GM21717 (cell line): ENCODE results near the gene SPOUT1.
"Not testable (repeated sequence)": the region's sequence is repeated elsewhere in the genome, so short reads cannot be mapped to it uniquely, and the experiment has no call there.

ENCODE experiments used
- ATAC-seq: cut with Tn5 transposase; IDR thresholded peaks from one replicate; pipeline ENCODE4 v1.9.1; 2021; ENCODE audit warnings: mild to moderate bottlenecking, moderate library complexity; ENCODE audit not compliant: unreplicated experiment

Gene SPOUT1

GRCh38 chr9:128829477-128830251 lies at the start of gene SPOUT1:
Gene SPOUT1 (minus strand): TSS chr9:128829794. CDS start chr9:128829780, 14 bp downstream.
- peak; percentile 96 for ATAC-seq

- ATAC-seq: no peak
Measured at GRCh38 chr9:128877852-128878251, 48.3 kb upstream of the SPOUT1 start.

GRCh38 chr9:128870941-128871265 lies 41.3 kb upstream of the SPOUT1 start:
- not testable (repeated sequence) for ATAC-seq

- no peak for ATAC-seq
Measured at GRCh38 chr9:128870128-128870940, 40.7 kb upstream of the SPOUT1 start.

GRCh38 chr9:128863647-128864046 lies 34.1 kb upstream of the SPOUT1 start:
- ATAC-seq: no peak

- ATAC-seq: no peak
Measured at GRCh38 chr9:128862401-128862851, 32.8 kb upstream of the SPOUT1 start.

- no peak for ATAC-seq
Measured at GRCh38 chr9:128861501-128861900, 31.9 kb upstream of the SPOUT1 start.

- no peak for ATAC-seq
Measured at GRCh38 chr9:128860937-128861336, 31.3 kb upstream of the SPOUT1 start.

GRCh38 chr9:128858476-128858875 lies 28.9 kb upstream of the SPOUT1 start:
- ATAC-seq: not testable (repeated sequence)

- ATAC-seq: not testable (repeated sequence)
Measured at GRCh38 chr9:128854454-128854853, 24.9 kb upstream of the SPOUT1 start.

GRCh38 chr9:128852646-128853045 lies 23.1 kb upstream of the SPOUT1 start:
- ATAC-seq: not testable (repeated sequence)

GRCh38 chr9:128851779-128852600 lies 22.4 kb upstream of the SPOUT1 start:
- not testable (repeated sequence) for ATAC-seq

GRCh38 chr9:128851024-128851423 lies 21.4 kb upstream of the SPOUT1 start:
- ATAC-seq: not testable (repeated sequence)

GRCh38 chr9:128847803-128848202 lies 18.2 kb upstream of the SPOUT1 start:
- ATAC-seq: no peak

- no peak for ATAC-seq
Measured at GRCh38 chr9:128846680-128847030, 17.1 kb upstream of the SPOUT1 start.

GRCh38 chr9:128845186-128845931 lies 15.8 kb upstream of the SPOUT1 start:
- no peak for ATAC-seq

- not testable (repeated sequence) for ATAC-seq
Measured at GRCh38 chr9:128843171-128843570, 13.6 kb upstream of the SPOUT1 start.

GRCh38 chr9:128841694-128842492 lies 12.3 kb upstream of the SPOUT1 start:
- no peak for ATAC-seq

GRCh38 chr9:128840524-128840923 lies 10.9 kb upstream of the SPOUT1 start:
- no peak for ATAC-seq

- ATAC-seq: no peak
Measured at GRCh38 chr9:128838338-128838737, 8.7 kb upstream of the SPOUT1 start.
